GM13976 (cell line): ENCODE measurements around the gene GBP6.
"Not testable (repeated sequence)": the region's sequence is repeated elsewhere in the genome, so short reads cannot be mapped to it uniquely, and the experiment has no call there.

Experiments used
- DNase-seq: peaks from one replicate; pipeline ENCODE4 v3.0.0; 2012; ENCODE audit warnings: low spot score
- in situ Hi-C: fragments of 300-500 bp; cut with MboI; formaldehyde crosslinking; loops from one replicate; pipeline ENCODE4 v1.12.0; 2022; ENCODE audit warnings: low sequenced_read_pairs, mixed read lengths, inconsistent platforms; ENCODE audit not compliant: unreplicated experiment
- TF ChIP-seq, protein P1 (sequence below): IDR thresholded peaks from 2 replicates; pipeline ENCODE4 v1.5.1; 2012; ENCODE audit warnings: borderline replicate concordance, mild to moderate bottlenecking; ENCODE audit not compliant: insufficient read depth; ENCODE audit errors: extremely low read depth, missing control alignments, control extremely low read depth

GBP6 gene

DNA sequence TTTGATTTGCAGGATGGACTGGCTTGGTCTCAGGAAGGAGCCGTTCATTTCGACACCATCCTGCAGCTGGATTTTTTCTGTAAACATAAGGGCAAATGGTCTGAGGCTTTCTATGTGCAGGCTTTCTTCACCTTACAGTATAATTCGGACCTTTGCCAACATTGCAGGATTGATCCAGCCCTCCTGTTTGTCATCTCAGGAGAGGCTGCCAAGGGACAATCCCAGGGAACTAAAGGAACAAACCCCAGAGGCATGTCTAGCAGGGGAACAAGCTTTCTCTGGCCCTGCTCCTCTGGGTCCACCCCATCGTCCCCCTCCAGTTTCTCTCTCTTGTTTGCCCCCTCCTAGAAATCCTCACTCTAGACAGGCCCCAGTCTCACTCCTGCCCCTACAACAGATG lies 24.8 kb upstream of the GBP6 start:
- DNase-seq: no peak
- in situ Hi-C loops: no loop called here
- TF ChIP-seq, protein P1, sequence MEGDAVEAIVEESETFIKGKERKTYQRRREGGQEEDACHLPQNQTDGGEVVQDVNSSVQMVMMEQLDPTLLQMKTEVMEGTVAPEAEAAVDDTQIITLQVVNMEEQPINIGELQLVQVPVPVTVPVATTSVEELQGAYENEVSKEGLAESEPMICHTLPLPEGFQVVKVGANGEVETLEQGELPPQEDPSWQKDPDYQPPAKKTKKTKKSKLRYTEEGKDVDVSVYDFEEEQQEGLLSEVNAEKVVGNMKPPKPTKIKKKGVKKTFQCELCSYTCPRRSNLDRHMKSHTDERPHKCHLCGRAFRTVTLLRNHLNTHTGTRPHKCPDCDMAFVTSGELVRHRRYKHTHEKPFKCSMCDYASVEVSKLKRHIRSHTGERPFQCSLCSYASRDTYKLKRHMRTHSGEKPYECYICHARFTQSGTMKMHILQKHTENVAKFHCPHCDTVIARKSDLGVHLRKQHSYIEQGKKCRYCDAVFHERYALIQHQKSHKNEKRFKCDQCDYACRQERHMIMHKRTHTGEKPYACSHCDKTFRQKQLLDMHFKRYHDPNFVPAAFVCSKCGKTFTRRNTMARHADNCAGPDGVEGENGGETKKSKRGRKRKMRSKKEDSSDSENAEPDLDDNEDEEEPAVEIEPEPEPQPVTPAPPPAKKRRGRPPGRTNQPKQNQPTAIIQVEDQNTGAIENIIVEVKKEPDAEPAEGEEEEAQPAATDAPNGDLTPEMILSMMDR: no peak

DNA sequence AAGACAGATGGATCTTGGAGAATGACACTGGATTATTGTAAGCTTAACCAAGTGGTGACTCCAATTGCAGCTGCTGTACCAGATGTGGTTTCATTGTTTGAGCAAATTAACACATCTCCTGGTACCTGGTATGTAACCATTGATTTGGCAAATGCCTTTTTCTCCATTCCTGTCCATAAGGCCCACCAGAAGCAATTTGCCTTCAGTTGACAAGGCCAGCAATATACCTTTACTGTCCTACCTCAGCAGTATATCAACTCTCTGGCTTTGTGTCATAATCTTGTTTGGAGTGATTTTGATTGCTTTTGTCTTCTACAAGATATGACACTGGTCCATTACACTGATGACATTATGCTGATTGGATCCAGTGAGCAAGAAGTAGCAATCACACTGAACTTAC lies 18.4 kb upstream of the GBP6 start:
- DNase-seq, in situ Hi-C loops: not testable (repeated sequence)

DNA sequence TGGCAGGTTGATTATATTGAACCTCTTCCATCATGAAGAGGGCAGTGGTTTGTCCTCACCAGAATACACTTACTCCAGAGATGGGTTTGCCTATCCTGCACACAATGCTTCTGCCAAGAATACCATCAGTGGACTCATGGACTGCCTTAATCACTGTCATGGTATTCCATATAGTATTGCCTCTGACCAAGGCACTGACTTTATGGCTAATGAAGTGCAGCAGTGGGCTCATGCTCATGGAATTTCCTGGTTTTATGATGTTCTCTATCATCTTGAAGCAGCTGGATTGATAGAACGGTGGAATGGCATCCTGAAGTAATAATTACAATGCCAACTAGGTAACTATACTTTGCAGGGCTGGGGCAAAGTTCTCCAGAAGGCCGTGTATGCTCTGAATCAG lies 16.6 kb upstream of the GBP6 start:
- no peak for DNase-seq
- in situ Hi-C loops: no loop called here
- TF ChIP-seq, protein P1: no peak

DNA sequence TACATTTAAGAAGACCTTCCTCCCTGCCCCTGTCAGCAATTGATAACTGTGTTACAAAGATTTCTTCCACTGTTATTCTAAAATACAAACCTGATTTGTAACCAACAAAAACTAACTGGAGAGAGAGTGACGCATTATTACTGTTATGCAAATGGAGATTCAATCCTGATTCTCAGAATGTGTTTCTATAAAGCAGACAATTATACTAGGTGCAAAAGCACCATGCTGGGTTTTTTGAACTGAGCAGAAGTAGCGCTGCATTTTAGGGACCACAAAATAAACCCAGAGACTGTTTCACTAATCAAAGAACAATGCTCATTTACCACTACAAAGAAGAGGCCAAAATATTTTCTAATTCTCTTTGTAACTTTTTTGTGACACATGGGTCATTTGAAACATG lies 13.6 kb upstream of the GBP6 start:
- in situ Hi-C loops: no loop called here
- DNase-seq: no peak
- TF ChIP-seq, protein P1: no peak

DNA sequence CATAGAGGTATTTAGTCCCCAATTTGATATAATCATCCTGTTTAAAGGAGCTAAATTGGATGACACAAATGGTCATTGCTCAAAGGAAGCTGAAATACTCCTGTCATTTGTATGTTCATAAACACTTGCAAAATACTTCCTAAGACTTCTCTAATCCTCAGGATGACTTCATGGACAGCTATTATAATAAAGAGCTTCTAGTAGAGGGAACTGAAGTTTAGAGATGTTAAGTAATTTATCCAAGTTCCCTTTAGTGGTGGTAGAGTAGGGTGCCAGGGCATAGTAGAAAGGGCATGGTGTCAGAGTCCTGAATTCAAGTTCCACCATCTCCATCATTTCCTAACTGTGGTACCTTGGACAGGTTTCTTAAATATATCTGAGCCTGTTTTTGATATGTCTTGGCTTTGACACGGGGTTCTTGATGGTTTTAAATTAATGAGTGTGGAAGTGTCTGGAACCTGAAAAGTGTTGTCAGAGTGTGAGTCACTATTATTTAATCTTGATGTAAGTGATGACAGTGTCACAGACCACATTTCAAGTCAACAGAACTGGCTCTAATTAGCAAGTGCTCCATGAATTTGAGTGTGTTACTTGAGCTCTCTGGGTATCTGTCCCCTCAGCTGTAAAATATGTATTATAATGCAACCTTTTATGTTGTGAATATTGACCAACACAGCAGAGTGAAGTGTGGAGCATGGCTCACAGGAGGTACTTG lies 12.1 kb upstream of the GBP6 start:
- DNase-seq: no peak
- in situ Hi-C loops: no loop called here
- TF ChIP-seq, protein P1: no peak

DNA sequence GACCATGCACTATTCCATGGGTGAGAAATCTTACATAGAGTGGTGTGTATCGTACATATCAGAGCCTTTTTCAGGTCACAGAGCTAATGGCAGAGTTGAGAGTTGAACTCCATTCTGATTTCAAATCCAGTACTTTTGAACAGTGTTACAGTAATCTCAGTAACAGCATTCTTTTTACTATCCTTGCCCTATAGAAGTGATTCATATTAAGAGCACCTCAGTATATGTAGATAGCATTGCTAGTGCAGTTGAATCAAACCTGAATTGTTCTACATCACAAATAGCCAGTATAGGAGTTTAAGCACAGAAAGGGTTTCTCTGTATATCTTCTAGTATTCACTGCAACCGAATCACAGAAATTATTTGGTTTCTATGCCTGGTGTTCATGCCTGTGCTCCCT lies 11.4 kb upstream of the GBP6 start:
- no peak for DNase-seq
- TF ChIP-seq, protein P1: no peak
- in situ Hi-C loops: no loop called here

DNA sequence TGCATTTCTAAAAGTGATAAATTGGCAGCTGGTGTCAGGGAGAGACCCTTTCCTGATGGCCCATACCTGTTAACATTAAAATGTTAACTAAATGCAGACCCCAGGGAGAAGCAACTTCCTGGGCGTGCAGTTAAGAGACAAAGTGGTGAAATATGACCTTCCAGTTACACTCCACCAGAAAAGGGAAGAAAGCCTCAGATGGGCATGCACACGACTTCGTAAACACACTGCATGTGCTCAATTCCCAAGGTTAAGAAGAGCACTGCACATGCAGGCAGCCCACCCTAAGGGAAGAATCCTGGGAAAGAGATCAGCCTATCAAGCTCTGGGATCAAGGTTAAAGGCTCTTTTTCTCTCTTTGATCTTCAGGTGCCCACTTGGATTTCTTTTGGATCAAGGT lies 9.7 kb upstream of the GBP6 start:
- TF ChIP-seq, protein P1: no peak
- DNase-seq: no peak
- in situ Hi-C loops: no loop called here
